ENCODE results near the gene BTG4. TPM values are rescaled to one million over a fixed set of nuclear protein-coding genes. Genes with fewer than 3 reads are reported as not detected.

Gene BTG4
- total RNA-seq, result 3.0 TPM

- DNase-seq, result peak; percentile 34
Observed at GRCh38 chr11:111512296-111513239, at the start of gene BTG4. TSS of gene BTG4 (minus strand) at chr11:111512386. CDS start at chr11:111498776, 13,610 bp downstream.

- DNase-seq, result no peak
Observed at GRCh38 chr11:111561791-111562325, 49.7 kb upstream of the BTG4 start.

- no peak for DNase-seq
Observed at GRCh38 chr11:111561306-111561705, 49.1 kb upstream of the BTG4 start.

GRCh38 chr11:111560800-111561199 lies 48.6 kb upstream of the BTG4 start:
- DNase-seq, result no peak

- DNase-seq, result no peak
Observed at GRCh38 chr11:111559800-111560464, 47.7 kb upstream of the BTG4 start.

GRCh38 chr11:111557425-111558111 lies 45.4 kb upstream of the BTG4 start:
- no peak for DNase-seq

GRCh38 chr11:111555255-111555654 lies 43.1 kb upstream of the BTG4 start:
- no peak for DNase-seq

DNA sequence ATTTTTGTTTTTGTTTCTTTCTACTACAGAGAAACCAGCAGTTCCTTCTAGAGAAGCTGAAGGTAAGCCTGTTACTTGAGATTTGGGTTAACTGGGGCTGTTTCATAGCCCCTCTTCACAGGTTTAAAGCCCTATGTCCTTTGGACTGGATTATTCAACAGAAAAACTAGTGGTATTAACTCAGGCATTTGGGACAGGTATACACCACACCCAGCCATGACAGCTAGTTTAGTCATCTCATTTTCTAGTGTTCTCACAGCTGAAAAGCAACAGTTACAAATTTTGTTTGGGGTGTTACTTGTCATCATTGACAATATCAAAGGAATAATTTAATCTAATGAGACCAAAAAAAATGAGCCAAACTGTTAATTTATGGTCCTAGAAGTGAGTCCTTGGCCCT lies 42.3 kb upstream of the BTG4 start:
- DNase-seq, result no peak

DNA sequence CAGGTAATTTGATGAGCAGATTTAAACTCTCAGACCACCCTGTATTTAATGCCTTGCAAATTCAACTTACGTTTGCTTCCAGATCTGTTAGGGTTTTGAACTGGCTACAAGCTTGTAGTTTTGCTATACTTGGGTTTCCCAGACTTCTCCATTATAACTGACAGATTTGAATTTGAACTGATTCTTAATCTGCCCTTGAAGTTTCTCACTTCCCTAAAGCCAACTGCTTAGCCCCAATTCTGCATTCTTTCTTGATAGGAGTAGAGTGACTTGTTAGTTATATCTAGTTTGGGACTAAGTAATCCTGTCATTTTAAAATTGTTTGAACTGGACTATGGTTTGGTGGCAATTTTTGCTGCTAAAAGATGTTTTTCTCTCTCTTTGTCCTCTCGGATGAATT lies 38.1 kb upstream of the BTG4 start:
- no peak for DNase-seq

DNA sequence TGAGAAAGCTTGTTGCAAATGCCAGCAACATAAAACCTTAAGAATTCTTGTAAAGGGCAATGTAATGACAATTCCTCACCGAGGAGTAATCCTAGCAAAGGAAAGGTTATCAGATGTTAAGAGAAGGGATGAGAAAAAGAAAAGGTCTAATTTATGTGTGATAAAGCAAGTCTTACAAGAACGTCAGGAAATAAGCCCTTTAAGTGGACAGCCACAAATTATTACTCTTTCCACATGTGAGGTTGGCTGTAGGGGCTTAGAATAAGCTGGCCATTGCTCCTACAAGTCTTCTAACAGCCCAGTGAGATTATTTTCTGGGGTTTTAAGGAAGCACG lies 37.6 kb upstream of the BTG4 start:
- DNase-seq, result no peak

- DNase-seq, result no peak
Observed at GRCh38 chr11:111549196-111549868, 37.1 kb upstream of the BTG4 start.

DNA sequence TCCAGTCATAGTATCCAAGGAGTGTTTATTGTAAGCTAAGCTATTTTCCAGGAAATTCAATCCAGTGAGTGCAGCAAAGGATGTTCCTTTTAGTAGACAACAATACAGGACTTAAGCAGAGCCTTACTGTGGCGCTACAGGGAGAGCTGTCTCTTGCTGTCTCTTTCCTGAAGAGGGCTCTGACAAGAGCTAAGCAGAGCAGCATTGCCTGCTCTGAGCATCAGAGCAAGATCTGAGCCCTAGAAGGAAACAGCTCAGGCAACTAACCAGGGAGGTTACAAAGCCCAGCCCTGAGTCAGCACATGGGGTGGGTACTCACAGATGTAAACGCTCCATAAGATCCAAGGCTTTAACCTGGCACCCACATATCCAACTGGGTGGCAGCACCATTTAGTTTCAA lies 36.3 kb upstream of the BTG4 start:
- DNase-seq, result no peak

- DNase-seq, result no peak
Observed at GRCh38 chr11:111542606-111543275, 30.6 kb upstream of the BTG4 start.

DNA sequence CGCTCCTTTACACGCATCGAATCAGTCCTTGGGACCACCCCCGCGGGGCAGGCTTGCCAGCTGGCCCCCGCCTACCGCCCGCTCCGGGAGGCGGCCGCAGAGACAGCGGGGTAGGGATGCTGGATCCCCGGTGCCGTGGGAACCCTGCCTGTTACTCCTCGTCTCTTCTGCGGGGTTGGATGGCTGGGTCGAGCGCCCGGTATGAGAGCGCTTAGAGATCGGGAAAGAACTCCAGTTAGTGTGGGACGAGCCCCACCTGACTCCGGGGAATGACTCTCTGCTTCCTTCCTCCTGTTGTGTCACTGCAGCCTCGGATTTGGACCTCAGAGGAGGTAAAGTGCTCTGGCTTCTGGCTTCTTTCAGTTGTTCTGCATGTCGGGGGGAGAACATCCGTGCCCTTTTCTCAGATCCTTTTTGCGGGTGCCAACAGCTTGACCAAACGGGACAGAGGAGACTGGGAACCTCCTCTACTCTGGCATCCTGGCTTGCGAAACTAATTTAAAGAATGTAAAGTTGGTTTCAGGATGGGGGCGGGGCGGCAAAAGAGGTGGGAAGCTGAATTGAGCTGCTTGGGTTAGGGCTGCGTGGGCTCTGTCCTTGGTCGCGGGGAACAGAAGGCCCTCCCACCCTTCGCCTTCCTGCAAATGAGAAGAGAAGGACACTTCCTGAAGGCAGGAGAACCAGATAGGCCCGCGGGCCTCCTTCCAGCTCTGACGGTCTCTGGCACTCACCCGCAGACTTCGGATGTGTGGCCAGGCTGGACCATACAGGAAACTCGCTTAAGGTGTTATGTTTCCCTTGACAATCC lies 29.3 kb upstream of the BTG4 start:
- peak; percentile 66 for DNase-seq

- no peak for DNase-seq
Observed at GRCh38 chr11:111540937-111541253, 28.7 kb upstream of the BTG4 start.

GRCh38 chr11:111540114-111540936 lies 28.1 kb upstream of the BTG4 start, which contains the start of gene LAYN:
TSS of gene LAYN (plus strand) at chr11:111540720. CDS start at chr11:111540844, 124 bp downstream.
- DNase-seq, result peak; percentile 63

DNA sequence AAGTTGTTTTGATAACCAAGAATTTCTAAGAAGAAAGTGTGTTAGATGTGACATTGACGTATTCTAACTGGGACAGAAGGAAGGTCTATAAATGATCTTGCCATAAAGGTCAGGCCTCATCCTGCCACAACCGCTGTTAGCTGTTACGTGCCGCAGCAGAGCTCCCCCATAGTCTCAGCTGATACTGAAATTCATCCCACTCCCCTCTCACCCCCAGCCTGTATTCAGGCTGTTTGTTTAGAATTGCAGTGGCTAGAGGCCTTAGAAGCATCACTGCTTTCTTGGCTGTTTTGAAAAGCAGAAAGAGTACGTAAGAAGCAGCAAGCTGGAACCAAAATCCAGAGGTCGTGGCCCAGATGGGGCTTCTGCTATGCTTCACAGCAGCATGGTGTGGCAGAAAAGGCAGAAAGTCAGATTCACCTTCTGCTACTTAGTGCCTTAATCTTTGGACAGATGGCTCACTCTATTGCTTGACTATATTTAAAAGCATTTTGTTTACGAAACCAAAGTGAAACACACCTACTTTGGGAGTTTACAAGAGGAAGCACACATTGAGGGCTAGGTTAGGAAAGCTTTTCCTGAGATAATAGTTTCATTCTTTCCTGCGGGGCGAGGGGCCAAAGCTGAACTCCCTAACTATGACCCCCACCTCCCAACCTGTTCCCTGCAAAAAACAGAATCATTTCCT lies 27.4 kb upstream of the BTG4 start:
- DNase-seq, result peak; percentile 10

DNA sequence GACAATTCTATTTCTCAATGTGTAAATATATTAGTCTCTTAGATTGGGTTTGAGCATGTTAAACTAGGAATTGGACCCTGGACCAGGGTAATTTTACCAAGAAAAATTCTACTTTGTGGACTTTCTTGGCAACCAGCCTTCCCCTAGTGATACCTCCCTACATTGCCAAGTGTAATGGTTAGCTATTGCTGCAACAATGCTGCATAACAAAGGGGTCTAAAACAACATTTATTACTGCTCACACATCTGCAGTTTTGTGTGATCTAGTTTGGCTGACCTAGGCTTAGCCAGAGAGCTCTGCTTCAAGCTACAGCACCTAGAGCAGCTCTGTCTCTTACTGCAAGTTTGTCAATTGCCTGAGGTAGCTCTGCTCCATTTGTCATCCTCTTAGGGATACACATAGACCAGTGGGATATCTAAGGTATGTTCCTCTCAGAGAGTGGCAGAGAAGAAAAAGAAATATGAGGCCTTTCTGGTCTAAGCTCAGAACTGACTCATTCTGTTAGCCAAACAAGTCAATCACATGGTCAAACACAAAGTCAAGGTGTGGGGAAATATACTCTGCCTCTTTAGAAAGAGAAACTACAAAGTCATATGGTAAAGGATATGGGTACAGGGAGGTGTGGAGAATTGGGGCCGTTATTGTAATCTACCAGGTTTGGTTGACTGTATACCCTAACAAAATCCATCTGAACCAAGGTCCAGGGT lies 26.4 kb upstream of the BTG4 start:
- DNase-seq, result no peak

All from tongue (tissue), 2 donors.